Measurements from ENCODE around the gene TENM3.

The TENM3 gene

DNA sequence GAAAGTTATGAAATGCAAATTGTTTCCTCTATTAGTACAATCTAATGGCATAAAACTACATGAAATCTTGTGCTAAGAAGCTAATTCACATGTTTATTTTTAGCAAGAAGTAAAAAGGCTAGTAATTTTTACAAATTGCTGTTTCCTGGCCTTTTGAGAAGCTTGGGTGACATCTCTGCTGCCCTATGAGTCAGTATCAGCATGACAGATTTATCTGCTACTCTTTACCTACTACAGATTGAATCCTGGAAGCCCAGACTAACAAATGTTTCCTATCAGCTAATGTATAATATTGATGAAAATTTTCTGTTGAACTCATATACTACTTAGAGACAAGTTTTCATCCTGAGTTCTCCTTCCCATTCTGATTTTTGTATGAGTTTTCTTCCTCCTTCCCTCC lies 441.6 kb downstream of the TENM3 start:
- Histone ChIP-seq H3K36me3 (ENCODE audit: insufficient read depth, low read length) (no peaks in the 10 kb centered on the region), H3K9me3 (ENCODE audit: insufficient read depth, low read length, severe bottlenecking) (no peaks in the 10 kb centered on the region), H3K9ac (ENCODE audit: low read depth, low read length) (no peak overlapping the region), H3K27ac (ENCODE audit: low read length) (no peak overlapping the region), H3K79me2 (ENCODE audit: insufficient read depth, low read length) (no peaks in the 10 kb centered on the region), H3K4me2 (ENCODE audit: insufficient read depth, low read length) (no peak overlapping the region), H4K20me1 (ENCODE audit: insufficient read depth, low read length) (no peaks in the 10 kb centered on the region), H3K4me1 (ENCODE audit: insufficient read depth, low read length) (no peaks in the 10 kb centered on the region), H3K27me3 (ENCODE audit: insufficient read depth, low read length, poor library complexity) (no peaks in the 10 kb centered on the region), H3K4me3 (ENCODE audit: low read depth in 1 of 2, low read length in 2 of 2) (no peak overlapping the region), H2AFZ (ENCODE audit: low read depth, low read length) (no peak overlapping the region)
- DNase-seq: no peak
- TF ChIP-seq EZH2 (IDR thresholded peaks at IDR 0.05; ENCODE audit: borderline replicate concordance, low read depth, low read length, severe bottlenecking): no peak
- TF ChIP-seq, protein P1, sequence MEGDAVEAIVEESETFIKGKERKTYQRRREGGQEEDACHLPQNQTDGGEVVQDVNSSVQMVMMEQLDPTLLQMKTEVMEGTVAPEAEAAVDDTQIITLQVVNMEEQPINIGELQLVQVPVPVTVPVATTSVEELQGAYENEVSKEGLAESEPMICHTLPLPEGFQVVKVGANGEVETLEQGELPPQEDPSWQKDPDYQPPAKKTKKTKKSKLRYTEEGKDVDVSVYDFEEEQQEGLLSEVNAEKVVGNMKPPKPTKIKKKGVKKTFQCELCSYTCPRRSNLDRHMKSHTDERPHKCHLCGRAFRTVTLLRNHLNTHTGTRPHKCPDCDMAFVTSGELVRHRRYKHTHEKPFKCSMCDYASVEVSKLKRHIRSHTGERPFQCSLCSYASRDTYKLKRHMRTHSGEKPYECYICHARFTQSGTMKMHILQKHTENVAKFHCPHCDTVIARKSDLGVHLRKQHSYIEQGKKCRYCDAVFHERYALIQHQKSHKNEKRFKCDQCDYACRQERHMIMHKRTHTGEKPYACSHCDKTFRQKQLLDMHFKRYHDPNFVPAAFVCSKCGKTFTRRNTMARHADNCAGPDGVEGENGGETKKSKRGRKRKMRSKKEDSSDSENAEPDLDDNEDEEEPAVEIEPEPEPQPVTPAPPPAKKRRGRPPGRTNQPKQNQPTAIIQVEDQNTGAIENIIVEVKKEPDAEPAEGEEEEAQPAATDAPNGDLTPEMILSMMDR (IDR thresholded peaks at IDR 0.05; ENCODE audit: borderline replicate concordance, extremely low read depth, low read length, poor library complexity, severe bottlenecking): no peak
- no peak for ATAC-seq (ENCODE audit: insufficient read depth, low read depth)

DNA sequence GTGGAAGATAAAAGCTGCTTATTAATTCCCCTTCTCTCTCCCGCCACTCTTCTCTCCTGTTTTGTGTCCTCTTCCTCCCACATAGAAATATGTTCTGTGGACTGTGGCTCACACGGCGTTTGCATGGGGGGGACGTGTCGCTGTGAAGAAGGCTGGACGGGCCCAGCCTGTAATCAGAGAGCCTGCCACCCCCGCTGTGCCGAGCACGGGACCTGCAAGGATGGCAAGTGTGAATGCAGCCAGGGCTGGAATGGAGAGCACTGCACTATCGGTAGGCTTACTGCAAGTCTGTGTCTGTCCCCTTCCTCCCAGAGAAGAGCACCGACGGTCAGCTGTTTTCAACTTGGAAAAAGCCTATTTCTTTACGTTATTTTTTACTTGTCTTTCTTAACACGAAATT lies 444.9 kb downstream of the TENM3 start:
- no peak overlapping the region for H3K4me3 ChIP-seq (ENCODE audit: low read depth in 1 of 2, low read length in 2 of 2)
- H3K27ac ChIP-seq (ENCODE audit: low read length): no peak overlapping the region
- H3K4me2 ChIP-seq (ENCODE audit: insufficient read depth, low read length): no peak overlapping the region
- H3K9me3 ChIP-seq (ENCODE audit: insufficient read depth, low read length, severe bottlenecking): no peaks in the 10 kb centered on the region
- DNase-seq (no peak), ATAC-seq (ENCODE audit: insufficient read depth, low read depth) (no peak)
- H3K9ac ChIP-seq (ENCODE audit: low read depth, low read length): no peak overlapping the region
- no peaks in the 10 kb centered on the region for H3K4me1 ChIP-seq (ENCODE audit: insufficient read depth, low read length)
- H3K27me3 ChIP-seq (ENCODE audit: insufficient read depth, low read length, poor library complexity): no peaks in the 10 kb centered on the region
- H4K20me1 ChIP-seq (ENCODE audit: insufficient read depth, low read length): no peaks in the 10 kb centered on the region
- no peaks in the 10 kb centered on the region for H3K79me2 ChIP-seq (ENCODE audit: insufficient read depth, low read length)
- no peaks in the 10 kb centered on the region for H3K36me3 ChIP-seq (ENCODE audit: insufficient read depth, low read length)
- TF ChIP-seq EZH2 (IDR thresholded peaks at IDR 0.05; ENCODE audit: borderline replicate concordance, low read depth, low read length, severe bottlenecking): no peak
- TF ChIP-seq, protein P1 (IDR thresholded peaks at IDR 0.05; ENCODE audit: borderline replicate concordance, extremely low read depth, low read length, poor library complexity, severe bottlenecking): no peak
- no peak overlapping the region for H2AFZ ChIP-seq (ENCODE audit: low read depth, low read length)

DNA sequence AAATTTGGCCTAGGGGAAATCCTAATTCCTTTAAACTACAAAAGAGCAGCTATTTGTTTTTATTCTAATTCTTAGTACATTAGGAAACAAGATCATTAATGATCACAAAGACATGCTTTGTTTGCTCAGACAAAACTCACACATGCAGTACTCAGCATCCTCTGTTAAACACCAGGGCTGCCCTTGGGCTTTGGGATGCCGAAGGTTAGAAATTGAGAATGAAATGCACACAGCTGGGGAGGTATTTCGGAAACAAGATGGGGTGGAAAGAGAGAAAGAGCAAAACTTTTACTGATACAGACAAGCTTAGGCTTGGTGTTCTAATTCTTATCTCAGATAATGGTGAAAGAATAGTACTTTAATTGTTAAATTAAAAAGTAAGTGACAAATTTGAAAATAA lies 451.3 kb downstream of the TENM3 start:
- TF ChIP-seq, protein P1 (IDR thresholded peaks at IDR 0.05; ENCODE audit: borderline replicate concordance, extremely low read depth, low read length, poor library complexity, severe bottlenecking): no peak
- no peak for TF ChIP-seq EZH2 (IDR thresholded peaks at IDR 0.05; ENCODE audit: borderline replicate concordance, low read depth, low read length, severe bottlenecking)
- H3K36me3 ChIP-seq (ENCODE audit: insufficient read depth, low read length): no peaks in the 10 kb centered on the region
- no peak overlapping the region for H3K4me2 ChIP-seq (ENCODE audit: insufficient read depth, low read length)
- no peaks in the 10 kb centered on the region for H3K27me3 ChIP-seq (ENCODE audit: insufficient read depth, low read length, poor library complexity)
- no peaks in the 10 kb centered on the region for H3K9me3 ChIP-seq (ENCODE audit: insufficient read depth, low read length, severe bottlenecking)
- H3K79me2 ChIP-seq (ENCODE audit: insufficient read depth, low read length): no peaks in the 10 kb centered on the region
- no peaks in the 10 kb centered on the region for H3K4me1 ChIP-seq (ENCODE audit: insufficient read depth, low read length)
- no peak for ATAC-seq (ENCODE audit: insufficient read depth, low read depth)
- H3K4me3 ChIP-seq (ENCODE audit: low read depth in 1 of 2, low read length in 2 of 2): no peak overlapping the region
- no peaks in the 10 kb centered on the region for H4K20me1 ChIP-seq (ENCODE audit: insufficient read depth, low read length)
- no peak overlapping the region for H2AFZ ChIP-seq (ENCODE audit: low read depth, low read length)
- H3K9ac ChIP-seq (ENCODE audit: low read depth, low read length): no peak overlapping the region
- DNase-seq: no peak
- no peak overlapping the region for H3K27ac ChIP-seq (ENCODE audit: low read length)

DNA sequence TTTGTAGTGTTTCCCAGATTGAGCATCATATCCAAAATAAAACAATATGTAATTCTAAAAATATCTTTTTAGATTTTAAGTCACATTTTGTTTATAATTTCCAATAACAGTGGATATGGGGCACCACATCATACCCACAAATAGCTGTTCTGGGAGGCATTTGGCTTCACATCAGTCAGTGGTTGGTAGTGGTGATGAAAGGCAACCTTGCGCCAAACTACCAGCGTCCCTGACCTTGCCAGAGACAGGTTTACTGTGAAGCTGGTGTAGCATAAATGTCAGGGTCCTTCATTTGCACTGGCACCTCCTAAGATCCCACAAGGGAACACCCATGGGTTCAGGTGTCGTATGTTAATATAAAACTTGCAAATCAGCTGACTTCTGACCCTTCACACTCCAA lies 451.8 kb downstream of the TENM3 start:
- no peak for TF ChIP-seq EZH2 (IDR thresholded peaks at IDR 0.05; ENCODE audit: borderline replicate concordance, low read depth, low read length, severe bottlenecking)
- TF ChIP-seq, protein P1 (IDR thresholded peaks at IDR 0.05; ENCODE audit: borderline replicate concordance, extremely low read depth, low read length, poor library complexity, severe bottlenecking): no peak
- DNase-seq (no peak), ATAC-seq (ENCODE audit: insufficient read depth, low read depth) (no peak)
- Histone ChIP-seq H3K27me3 (ENCODE audit: insufficient read depth, low read length, poor library complexity) (no peaks in the 10 kb centered on the region), H3K9me3 (ENCODE audit: insufficient read depth, low read length, severe bottlenecking) (no peaks in the 10 kb centered on the region), H3K79me2 (ENCODE audit: insufficient read depth, low read length) (no peaks in the 10 kb centered on the region), H4K20me1 (ENCODE audit: insufficient read depth, low read length) (no peaks in the 10 kb centered on the region), H3K4me3 (ENCODE audit: low read depth in 1 of 2, low read length in 2 of 2) (no peak overlapping the region), H3K27ac (ENCODE audit: low read length) (no peak overlapping the region), H3K4me1 (ENCODE audit: insufficient read depth, low read length) (no peaks in the 10 kb centered on the region), H3K4me2 (ENCODE audit: insufficient read depth, low read length) (no peak overlapping the region), H3K36me3 (ENCODE audit: insufficient read depth, low read length) (no peaks in the 10 kb centered on the region), H2AFZ (ENCODE audit: low read depth, low read length) (no peak overlapping the region), H3K9ac (ENCODE audit: low read depth, low read length) (no peak overlapping the region)
